ENCODE data around the gene CASTOR1. TPM values are rescaled to one million over a fixed set of nuclear protein-coding genes. Genes with fewer than 3 reads are reported as not detected.

Gene CASTOR1
- total RNA-seq, 2 donors from 2014 or later, result 7.5 to 22.6 TPM

- H3K4me3 ChIP-seq, result no peak overlapping the region
- no peaks in the 10 kb centered on the region for H3K36me3 ChIP-seq
- TF ChIP-seq, protein P1, sequence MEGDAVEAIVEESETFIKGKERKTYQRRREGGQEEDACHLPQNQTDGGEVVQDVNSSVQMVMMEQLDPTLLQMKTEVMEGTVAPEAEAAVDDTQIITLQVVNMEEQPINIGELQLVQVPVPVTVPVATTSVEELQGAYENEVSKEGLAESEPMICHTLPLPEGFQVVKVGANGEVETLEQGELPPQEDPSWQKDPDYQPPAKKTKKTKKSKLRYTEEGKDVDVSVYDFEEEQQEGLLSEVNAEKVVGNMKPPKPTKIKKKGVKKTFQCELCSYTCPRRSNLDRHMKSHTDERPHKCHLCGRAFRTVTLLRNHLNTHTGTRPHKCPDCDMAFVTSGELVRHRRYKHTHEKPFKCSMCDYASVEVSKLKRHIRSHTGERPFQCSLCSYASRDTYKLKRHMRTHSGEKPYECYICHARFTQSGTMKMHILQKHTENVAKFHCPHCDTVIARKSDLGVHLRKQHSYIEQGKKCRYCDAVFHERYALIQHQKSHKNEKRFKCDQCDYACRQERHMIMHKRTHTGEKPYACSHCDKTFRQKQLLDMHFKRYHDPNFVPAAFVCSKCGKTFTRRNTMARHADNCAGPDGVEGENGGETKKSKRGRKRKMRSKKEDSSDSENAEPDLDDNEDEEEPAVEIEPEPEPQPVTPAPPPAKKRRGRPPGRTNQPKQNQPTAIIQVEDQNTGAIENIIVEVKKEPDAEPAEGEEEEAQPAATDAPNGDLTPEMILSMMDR (IDR thresholded peaks at IDR 0.05), result no peak
- H3K9me3 ChIP-seq, result no peaks in the 10 kb centered on the region
- no peaks in the 10 kb centered on the region for H3K27me3 ChIP-seq (replicated peaks; ENCODE audit: insufficient read depth)
- H3K4me1 ChIP-seq (ENCODE audit: control insufficient read depth in 1 of 2, low read depth in 2 of 2), result peaks cover 82 to 100% of the 10 kb centered on the region in 2 donors
- no peak overlapping the region for H3K27ac ChIP-seq
- no peak for DNase-seq (ENCODE audit: low spot score)
- ATAC-seq (ENCODE audit: insufficient number of reproducible peaks, low FRiP score, low read depth), result no peak
Measured at GRCh38 chr22:30308093-30308492, 18.8 kb upstream of the CASTOR1 start.

GRCh38 chr22:30307041-30307574 is 17.8 kb upstream of the CASTOR1 start:
- H3K4me1 ChIP-seq (ENCODE audit: control insufficient read depth in 1 of 2, low read depth in 2 of 2), result peaks cover 81 to 100% of the 10 kb centered on the region in 2 donors
- no peaks in the 10 kb centered on the region for H3K9me3 ChIP-seq
- H3K36me3 ChIP-seq, result no peaks in the 10 kb centered on the region
- ATAC-seq (ENCODE audit: insufficient number of reproducible peaks, low FRiP score, low read depth), result no peak
- peak overlapping the region; percentile 81 to 83 for H3K27ac ChIP-seq
- no peaks in the 10 kb centered on the region for H3K27me3 ChIP-seq (replicated peaks; ENCODE audit: insufficient read depth)
- no peak overlapping the region for H3K4me3 ChIP-seq
- no peak for DNase-seq (ENCODE audit: low spot score)
- TF ChIP-seq, protein P1 (IDR thresholded peaks at IDR 0.05), result no peak

DNA sequence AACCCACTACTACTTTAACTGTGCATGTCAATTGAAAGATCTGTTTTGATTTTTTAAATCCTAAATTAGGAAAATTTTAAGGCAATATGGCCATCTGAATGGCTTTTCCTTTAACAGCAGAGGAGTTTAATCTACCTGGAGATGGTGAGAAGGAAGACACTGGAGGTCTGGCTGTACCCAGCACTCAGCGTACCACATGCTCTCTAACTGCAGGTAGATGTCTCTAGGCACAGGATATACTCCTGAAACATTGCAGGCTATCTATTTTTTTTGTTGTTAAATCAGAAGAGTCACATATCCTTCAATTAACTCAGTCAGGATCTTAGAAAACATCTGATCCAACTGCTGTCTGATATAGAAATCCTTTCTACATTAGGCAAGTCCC is 17.3 kb upstream of the CASTOR1 start:
- Histone ChIP-seq H3K9me3 (no peaks in the 10 kb centered on the region), H3K27ac (peak overlapping the region; percentile 81 to 83), H3K4me3 (no peak overlapping the region), H3K27me3 (replicated peaks; ENCODE audit: insufficient read depth) (no peaks in the 10 kb centered on the region), H3K4me1 (ENCODE audit: control insufficient read depth in 1 of 2, low read depth in 2 of 2) (peaks cover 83 to 100% of the 10 kb centered on the region in 2 donors), H3K36me3 (no peaks in the 10 kb centered on the region)
- ATAC-seq (ENCODE audit: insufficient number of reproducible peaks, low FRiP score, low read depth) (no peak), DNase-seq (ENCODE audit: low spot score) (no peak)
- TF ChIP-seq, protein P1 (IDR thresholded peaks at IDR 0.05), result no peak

GRCh38 chr22:30305906-30306626 is 16.8 kb upstream of the CASTOR1 start:
- no peaks in the 10 kb centered on the region for H3K9me3 ChIP-seq
- H3K4me3 ChIP-seq, result peak overlapping the region; percentile 4
- H3K4me1 ChIP-seq (ENCODE audit: control insufficient read depth in 1 of 2, low read depth in 2 of 2), result peaks cover 82 to 100% of the 10 kb centered on the region in 2 donors
- H3K36me3 ChIP-seq, result no peaks in the 10 kb centered on the region
- ATAC-seq (ENCODE audit: insufficient number of reproducible peaks, low FRiP score, low read depth) (no peak), DNase-seq (ENCODE audit: low spot score) (no peak)
- TF ChIP-seq, protein P1 (IDR thresholded peaks at IDR 0.05), result no peak
- H3K27ac ChIP-seq, result peak overlapping the region; percentile 81 to 83
- H3K27me3 ChIP-seq (replicated peaks; ENCODE audit: insufficient read depth), result no peaks in the 10 kb centered on the region

DNA sequence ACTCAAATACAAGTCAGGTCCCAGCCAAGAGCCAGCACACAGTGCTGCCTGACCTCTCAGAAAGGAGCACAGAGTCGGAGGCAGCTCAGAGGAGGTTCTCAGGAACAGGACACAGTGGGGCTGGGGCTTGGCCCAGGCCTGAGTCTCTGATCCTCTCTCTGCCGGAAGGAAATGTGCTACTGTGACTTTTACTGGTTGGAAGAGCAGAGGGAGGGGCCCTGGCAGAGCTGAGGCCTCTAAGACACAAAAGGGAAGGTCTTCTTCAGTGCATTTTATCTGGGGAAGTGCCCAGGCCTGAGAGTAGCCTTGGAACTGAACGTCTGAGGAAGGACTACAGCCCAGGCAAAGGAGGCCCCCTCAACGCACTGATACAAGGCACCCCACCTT is 16.2 kb upstream of the CASTOR1 start:
- no peak for DNase-seq (ENCODE audit: low spot score)
- Histone ChIP-seq H3K36me3 (peaks cover 2% of the 10 kb centered on the region), H3K27me3 (replicated peaks; ENCODE audit: insufficient read depth) (no peaks in the 10 kb centered on the region), H3K4me3 (peak overlapping the region; percentile 4), H3K4me1 (ENCODE audit: control insufficient read depth in 1 of 2, low read depth in 2 of 2) (peaks cover 76 to 97% of the 10 kb centered on the region in 2 donors), H3K9me3 (no peaks in the 10 kb centered on the region), H3K27ac (peak overlapping the region; percentile 81 to 83)
- TF ChIP-seq, protein P1 (IDR thresholded peaks at IDR 0.05), result no peak
- peak; percentile 11 for ATAC-seq (ENCODE audit: insufficient number of reproducible peaks, low FRiP score, low read depth)
